NCI-H446 (cell line): ENCODE measurements around the gene URM1.

Experiments
- DNase-seq, 2 experiments: peaks; one replicate each; lab custom pipeline; 2025; lab: John Stamatoyannopoulos, UW

Gene URM1

DNA sequence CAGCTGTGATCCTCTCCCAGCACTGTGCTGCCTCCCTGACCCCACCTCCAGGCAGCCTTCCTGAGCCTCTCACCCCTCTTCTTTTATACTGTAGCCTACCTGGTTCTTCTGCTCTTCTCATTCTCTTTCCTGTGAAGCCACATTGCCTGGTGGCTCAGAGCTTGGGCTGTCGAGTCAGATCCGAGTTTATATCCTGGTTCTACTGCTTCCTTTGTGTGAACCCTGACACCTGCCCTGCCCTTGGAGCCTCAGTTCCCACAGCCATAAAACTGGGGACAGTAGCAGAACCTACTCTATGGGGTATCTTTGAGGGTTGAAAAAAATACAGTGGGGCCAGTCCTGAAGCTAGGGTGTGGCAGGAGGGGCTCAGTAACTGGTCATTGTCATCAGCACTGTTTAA lies 22.0 kb upstream of the URM1 start:
- no peak for DNase-seq

GRCh38 chr9:128349772-128350171 lies 21.4 kb upstream of the URM1 start:
- no peak for DNase-seq

DNA sequence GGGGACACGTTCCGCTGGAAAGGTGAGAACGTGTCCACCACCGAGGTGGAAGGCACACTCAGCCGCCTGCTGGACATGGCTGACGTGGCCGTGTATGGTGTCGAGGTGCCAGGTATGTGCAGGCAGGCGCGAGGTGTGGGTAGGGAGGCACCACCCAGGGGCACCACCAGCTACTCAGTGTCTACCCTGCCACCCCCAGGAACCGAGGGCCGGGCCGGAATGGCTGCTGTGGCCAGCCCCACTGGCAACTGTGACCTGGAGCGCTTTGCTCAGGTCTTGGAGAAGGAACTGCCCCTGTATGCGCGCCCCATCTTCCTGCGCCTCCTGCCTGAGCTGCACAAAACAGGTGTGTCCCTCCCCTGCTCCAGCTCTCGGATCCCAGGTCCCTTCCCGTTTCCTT lies 15.7 kb upstream of the URM1 start:
- DNase-seq = no peak

DNA sequence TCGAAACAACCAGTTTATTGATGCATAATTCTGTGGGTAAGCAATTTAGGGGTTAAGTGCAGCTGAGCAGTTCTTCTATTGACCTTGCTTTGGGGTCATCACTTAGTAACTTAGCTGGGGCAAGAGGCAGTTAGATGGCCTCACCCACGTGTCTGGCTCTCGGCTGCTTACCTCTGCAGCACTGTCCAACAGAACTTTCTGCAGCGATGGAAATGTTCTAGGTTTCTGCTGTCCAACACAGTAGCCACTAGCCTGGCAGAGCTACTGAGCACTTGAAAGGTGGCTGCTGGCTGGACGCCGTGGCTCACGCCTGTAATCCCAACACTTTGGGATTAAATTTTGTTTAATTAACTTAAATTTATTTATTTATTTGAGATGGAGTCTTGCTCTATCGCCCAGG lies 13.1 kb upstream of the URM1 start:
- no peak for DNase-seq

- DNase-seq = no peak
Measured at GRCh38 chr9:128358861-128359260, 12.3 kb upstream of the URM1 start.

DNA sequence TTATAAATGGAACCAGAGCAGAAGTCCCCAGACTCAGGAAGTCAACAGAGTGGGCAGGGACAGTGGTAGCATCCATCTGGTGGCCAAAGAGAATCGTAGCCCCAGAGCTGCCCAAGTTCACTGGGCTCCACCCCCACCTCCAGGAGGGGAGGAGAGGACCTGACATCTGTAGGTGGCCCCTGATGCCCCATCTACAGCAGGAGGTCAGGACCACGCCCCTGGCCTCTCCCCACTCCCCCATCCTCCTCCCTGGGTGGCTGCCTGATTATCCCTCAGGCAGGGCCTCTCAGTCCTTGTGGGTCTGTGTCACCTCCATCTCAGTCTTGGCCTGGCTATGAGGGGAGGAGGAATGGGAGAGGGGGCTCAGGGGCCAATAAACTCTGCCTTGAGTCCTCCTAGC lies 10.3 kb upstream of the URM1 start:
- DNase-seq = no peak

GRCh38 chr9:128361296-128361985 lies 9.7 kb upstream of the URM1 start:
- DNase-seq = no peak

GRCh38 chr9:128361986-128362646 lies 9.1 kb upstream of the URM1 start:
- peak; percentile 24 to 73 for DNase-seq

GRCh38 chr9:128362774-128363173 lies 8.4 kb upstream of the URM1 start:
- DNase-seq = no peak

GRCh38 chr9:128365525-128365924 lies 5.6 kb upstream of the URM1 start:
- no peak for DNase-seq

DNA sequence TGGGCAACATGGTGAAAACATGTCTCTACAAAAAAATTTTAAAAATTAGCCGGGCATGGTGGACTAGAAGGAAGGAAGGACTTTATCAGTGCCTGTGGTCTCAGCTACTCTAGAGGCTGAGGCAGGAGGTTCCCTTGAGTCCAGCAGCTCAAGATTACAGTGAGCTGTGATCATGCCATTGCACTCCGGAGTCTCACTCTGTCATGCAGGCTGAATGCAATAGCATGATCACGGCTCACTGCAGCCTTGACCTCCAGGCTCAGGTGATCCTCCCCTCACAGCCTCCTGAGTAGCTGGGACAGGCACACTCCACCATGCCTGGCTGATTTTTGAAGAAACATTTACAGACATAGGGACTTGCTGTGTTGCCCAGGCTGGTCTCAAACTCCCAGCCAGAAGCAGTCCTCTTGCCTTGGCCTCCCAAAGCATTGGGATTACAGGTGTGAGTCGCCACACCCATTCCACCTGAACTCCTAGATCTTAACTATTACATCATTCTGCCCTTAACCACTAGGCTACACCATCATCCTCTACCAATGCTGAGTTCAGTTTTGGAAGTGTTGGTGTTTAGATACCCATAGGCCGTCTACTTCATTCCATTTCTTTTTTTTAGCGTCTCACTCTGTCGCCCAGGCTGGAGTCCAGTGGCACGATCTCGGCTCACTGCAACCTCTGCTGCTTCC lies 2.0 kb upstream of the URM1 start:
- no peak for DNase-seq

- DNase-seq = no peak
Measured at GRCh38 chr9:128370367-128370751, 815 bp upstream of the URM1 start.

DNA sequence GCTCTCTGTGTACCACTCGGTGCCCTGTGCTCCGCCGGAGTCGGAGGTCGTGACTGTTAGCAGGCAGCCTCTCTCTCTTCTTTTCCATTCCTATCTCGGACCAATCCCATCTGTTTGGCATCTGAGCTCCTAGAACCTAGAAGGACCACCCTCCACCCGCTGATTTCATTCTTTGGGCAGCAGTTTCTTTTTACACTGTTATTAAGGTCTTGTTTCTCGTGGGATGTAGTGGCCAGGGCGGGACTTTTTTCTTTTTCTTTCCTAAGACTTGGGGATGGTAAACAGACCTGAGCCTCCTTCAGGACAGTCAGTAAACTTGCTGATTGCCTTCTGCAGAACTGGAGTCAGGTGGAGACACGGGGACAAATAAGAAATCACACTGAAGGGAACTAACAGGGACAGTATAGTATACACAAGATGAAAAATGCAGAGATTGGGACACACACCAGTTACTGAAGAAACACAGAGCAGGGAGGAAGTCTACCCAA lies 500 bp downstream of the URM1 start:
- no peak for DNase-seq

- no peak for DNase-seq
Measured at GRCh38 chr9:128372188-128372641, 1.0 kb downstream of the URM1 start.

DNA sequence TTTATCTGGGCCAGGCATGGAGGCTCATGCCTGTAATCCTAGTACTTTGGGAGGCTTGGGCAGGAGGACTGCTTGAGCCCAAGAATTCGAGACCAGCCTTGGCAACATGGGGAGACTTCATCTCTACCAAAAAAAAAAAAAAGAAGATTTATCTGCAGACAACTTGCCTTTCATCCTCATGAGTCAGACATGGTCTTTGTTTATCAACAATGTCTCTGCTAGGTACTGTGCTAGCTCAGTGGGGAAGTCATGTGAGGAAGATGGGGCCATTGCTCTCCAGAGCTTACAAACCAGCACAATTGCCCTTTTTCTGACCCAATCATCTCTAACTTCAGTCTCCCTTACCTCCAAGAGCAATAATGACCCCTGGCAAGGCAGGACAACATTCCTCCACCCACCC lies 1.6 kb downstream of the URM1 start:
- DNase-seq = no peak

DNA sequence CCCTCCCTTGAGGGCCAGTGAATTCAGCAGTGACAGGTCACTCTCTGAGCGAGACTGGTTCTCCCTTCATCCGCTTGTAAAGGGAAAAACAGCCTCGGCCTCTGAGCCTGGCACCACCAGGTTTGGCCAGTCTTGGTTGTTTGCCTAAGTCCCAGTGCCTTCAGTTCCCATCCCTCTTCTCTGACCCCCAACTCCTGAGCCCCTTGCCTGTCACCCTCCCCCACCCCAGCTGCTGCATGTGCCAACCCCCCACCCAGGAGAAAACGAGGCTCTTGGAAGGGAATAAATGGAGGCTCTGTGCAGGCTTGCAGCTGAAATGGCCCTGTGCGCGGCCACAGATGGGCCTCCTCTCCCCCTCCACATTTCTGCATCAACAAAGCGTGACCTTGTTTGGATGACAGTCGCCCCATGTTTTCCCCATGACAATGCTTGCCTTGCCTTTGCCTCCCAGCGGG lies 3.1 kb downstream of the URM1 start:
- DNase-seq = no peak

- DNase-seq = no peak
Measured at GRCh38 chr9:128375865-128376264, 4.7 kb downstream of the URM1 start.

GRCh38 chr9:128382261-128382660 lies 11.1 kb downstream of the URM1 start:
- DNase-seq = peak; percentile 8 to 81

DNA sequence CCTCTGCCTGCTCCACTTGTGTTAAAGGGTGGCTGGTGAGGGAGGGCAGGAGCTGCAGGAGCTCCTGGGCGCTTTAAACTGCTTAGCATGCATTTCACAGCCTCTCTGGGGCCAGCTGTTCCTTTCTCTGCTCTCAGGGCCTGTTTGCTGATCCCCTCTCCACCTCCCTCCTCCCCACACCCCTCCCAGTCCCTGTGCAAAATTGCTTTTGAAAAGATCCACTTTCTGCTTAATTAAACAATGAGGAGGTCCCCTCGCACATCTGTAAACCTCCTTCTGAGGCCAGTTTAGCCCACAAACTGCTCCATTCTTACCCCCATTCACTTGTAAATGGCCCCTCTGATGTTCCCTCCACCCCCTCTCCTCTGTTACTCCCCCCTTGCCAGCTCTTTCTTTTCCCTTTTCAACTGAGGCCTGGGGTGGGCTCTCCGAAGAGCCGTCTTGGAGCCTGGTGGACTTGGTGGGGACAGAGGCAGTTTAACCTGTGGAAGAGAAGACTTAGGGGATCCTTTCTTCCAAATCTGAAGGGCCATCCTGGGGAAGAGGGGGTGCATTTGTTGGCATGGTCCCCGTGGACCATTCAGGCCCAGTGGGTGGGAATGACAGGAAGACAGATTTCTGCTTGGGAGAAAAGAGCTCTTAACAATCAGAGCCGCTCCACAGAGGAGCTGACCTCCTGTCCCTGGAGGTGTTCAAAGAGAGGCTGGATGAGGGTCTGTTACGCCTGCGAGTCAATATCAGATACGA lies 12.0 kb downstream of the URM1 start:
- no peak for DNase-seq

GRCh38 chr9:128383791-128384190 lies 12.6 kb downstream of the URM1 start:
- DNase-seq = no peak

GRCh38 chr9:128384801-128385495 lies 13.8 kb downstream of the URM1 start:
- DNase-seq = no peak
